A549 (cell line): ENCODE results near the gene TF.

Source experiments
- BHLHE40 ChIP-seq: IDR thresholded peaks from 2 replicates; pipeline ENCODE4 v1.6.1; 2012; ENCODE audit warnings: low read depth, low read length, inconsistent platforms
- CTCF ChIP-seq: fragments of >200 bp; sonication (Bioruptor Twin); formaldehyde crosslinking; IDR thresholded peaks from 3 replicates; pipeline ENCODE4 v1.5.1; 2016
- EP300 ChIP-seq, 2 experiments: fragments of >200 bp; sonication (Bioruptor Twin); formaldehyde crosslinking; IDR thresholded peaks; 2 replicates in 1 of 2; 3 replicates in 1 of 2; pipeline ENCODE4 v1.6.1; 2016 to 2017

DNA sequence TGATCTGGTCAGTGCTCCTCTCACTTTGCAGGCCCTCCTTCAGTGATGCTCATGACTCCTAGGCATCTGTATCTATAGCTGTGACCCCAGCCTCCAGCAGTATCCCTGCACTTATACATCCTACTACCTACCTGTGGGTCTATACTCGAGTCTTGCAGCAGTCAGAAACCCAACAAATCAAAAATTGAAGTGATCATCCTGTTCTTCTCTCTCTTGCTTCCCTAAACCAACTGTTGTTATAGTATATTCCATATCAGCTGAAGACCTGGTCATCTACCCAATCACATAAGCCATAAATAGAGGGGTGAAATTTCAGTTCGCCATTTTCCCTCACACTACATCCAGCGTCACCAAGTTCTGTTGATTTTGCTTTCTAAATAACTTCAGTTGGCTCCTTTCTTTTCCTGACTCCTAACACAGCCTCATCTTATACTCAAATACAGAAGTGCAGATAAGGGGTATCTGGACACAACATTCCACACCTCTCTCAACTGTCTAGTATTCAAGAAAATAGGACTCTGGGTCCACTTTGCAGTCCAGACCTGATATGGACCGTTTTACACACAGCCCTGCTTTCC is 33.5 kb downstream of the TF start:
- no peak for TF ChIP-seq BHLHE40
- TF ChIP-seq EP300 (IDR thresholded peaks at IDR 0.05) = no peak
- TF ChIP-seq CTCF = no peak
